ENCODE results near the gene GBF1. TPM values are rescaled to one million over a fixed set of nuclear protein-coding genes. Genes with fewer than 3 reads are reported as not detected.

Gene GBF1
- polyA plus RNA-seq, 3 donors: 4.2 to 17.4 (median 11.9) TPM

GRCh38 chr10:102375867-102376266 is 130.5 kb downstream of the GBF1 start:
- no peak overlapping the region for H3K4me3 ChIP-seq (replicated peaks in 1 of 3; ENCODE audit: low read depth in 2 of 3, low read length in 3 of 3)
- Mint-ChIP-seq H3K36me3 (peaks cover 81 to 93% of the 10 kb centered on the region in 2 donors), H3K4me3 (no peak overlapping the region), H3K27ac (peak overlapping the region in 2 of 7 donors; percentile 37 to 69), H3K9me3 (no peaks in the 10 kb centered on the region), H3K4me1 (no peaks in the 10 kb centered on the region), H3K27me3 (ENCODE audit: low read depth in 3 of 3) (peaks cover 0 to 2% (median 0%) of the 10 kb centered on the region in 3 donors)
- no peaks in the 10 kb centered on the region for H4K20me1 ChIP-seq (ENCODE audit: insufficient read depth, low read length)
- WGBS (ENCODE audit: insufficient coverage): 100% methylated on average over 1 of the region's 2 CpGs
- H3K27me3 ChIP-seq (ENCODE audit: control insufficient read depth in 2 of 2, insufficient read depth in 2 of 2, low read length in 2 of 2): no peaks in the 10 kb centered on the region
- intact Hi-C loops (cut with micrococcal nuclease): no loop called here
- H2AFZ ChIP-seq (ENCODE audit: insufficient read depth, low read depth, low read length, poor library complexity, severe bottlenecking): no peak overlapping the region
- no peak for DNase-seq
- no peak overlapping the region for H3K4me2 ChIP-seq (replicated peaks; ENCODE audit: extremely low read depth, low read length, poor library complexity, severe bottlenecking)
- H3K27ac ChIP-seq (ENCODE audit: low read depth in 1 of 2, low read length in 2 of 2): no peak overlapping the region
- no peaks in the 10 kb centered on the region for H3K9me3 ChIP-seq (replicated peaks in 1 of 2; ENCODE audit: control insufficient read depth in 1 of 2, insufficient read depth in 1 of 2, low read length in 2 of 2)
- no peaks in the 10 kb centered on the region for H3K4me1 ChIP-seq (ENCODE audit: control insufficient read depth in 1 of 2, insufficient read depth in 2 of 2, low read length in 2 of 2)
- no peaks in the 10 kb centered on the region for H3K79me2 ChIP-seq (ENCODE audit: insufficient read depth, low read length)
- H3K9ac ChIP-seq (ENCODE audit: insufficient read depth, low read length, poor library complexity, severe bottlenecking): no peak overlapping the region
- TF ChIP-seq CTCF (IDR thresholded peaks at IDR 0.05): no peak
- peaks cover 81 to 98% of the 10 kb centered on the region in 2 donors for H3K36me3 ChIP-seq (replicated peaks in 1 of 2; ENCODE audit: control insufficient read depth in 1 of 2, insufficient read depth in 2 of 2, low read length in 2 of 2)

GRCh38 chr10:102376901-102377300 is 131.6 kb downstream of the GBF1 start:
- TF ChIP-seq CTCF (IDR thresholded peaks at IDR 0.05): no peak
- Mint-ChIP-seq H3K27me3 (ENCODE audit: low read depth in 3 of 3) (peaks cover 0 to 2% (median 0%) of the 10 kb centered on the region in 3 donors), H3K4me3 (no peak overlapping the region), H3K4me1 (no peaks in the 10 kb centered on the region), H3K36me3 (peaks cover 81 to 93% of the 10 kb centered on the region in 2 donors), H3K27ac (peak overlapping the region in 1 of 7 donors; percentile 41), H3K9me3 (no peaks in the 10 kb centered on the region)
- H3K79me2 ChIP-seq (ENCODE audit: insufficient read depth, low read length): no peaks in the 10 kb centered on the region
- H3K36me3 ChIP-seq (replicated peaks in 1 of 2; ENCODE audit: control insufficient read depth in 1 of 2, insufficient read depth in 2 of 2, low read length in 2 of 2): peaks cover 82 to 98% of the 10 kb centered on the region in 2 donors
- no peaks in the 10 kb centered on the region for H3K4me1 ChIP-seq (ENCODE audit: control insufficient read depth in 1 of 2, insufficient read depth in 2 of 2, low read length in 2 of 2)
- intact Hi-C loops (cut with micrococcal nuclease): no loop called here
- no peak overlapping the region for H3K4me3 ChIP-seq (replicated peaks in 1 of 3; ENCODE audit: low read depth in 2 of 3, low read length in 3 of 3)
- H3K27me3 ChIP-seq (ENCODE audit: control insufficient read depth in 2 of 2, insufficient read depth in 2 of 2, low read length in 2 of 2): no peaks in the 10 kb centered on the region
- DNase-seq: no peak
- no peak overlapping the region for H3K9ac ChIP-seq (ENCODE audit: insufficient read depth, low read length, poor library complexity, severe bottlenecking)
- no peak overlapping the region for H3K27ac ChIP-seq (ENCODE audit: low read depth in 1 of 2, low read length in 2 of 2)
- H4K20me1 ChIP-seq (ENCODE audit: insufficient read depth, low read length): no peaks in the 10 kb centered on the region
- H3K9me3 ChIP-seq (replicated peaks in 1 of 2; ENCODE audit: control insufficient read depth in 1 of 2, insufficient read depth in 1 of 2, low read length in 2 of 2): no peaks in the 10 kb centered on the region
- WGBS (ENCODE audit: insufficient coverage): 94% methylated on average over 4 of the region's 12 CpGs
- no peak overlapping the region for H3K4me2 ChIP-seq (replicated peaks; ENCODE audit: extremely low read depth, low read length, poor library complexity, severe bottlenecking)
- H2AFZ ChIP-seq (ENCODE audit: insufficient read depth, low read depth, low read length, poor library complexity, severe bottlenecking): no peak overlapping the region

Measured in CD14-positive monocyte (primary cell).